SH-SY5Y (cell line): Measurements from ENCODE around the gene ZCCHC14.

Experiments used
- GATA2 ChIP-seq: IDR thresholded peaks from 2 replicates; pipeline ENCODE4 v1.6.1; 2011; ENCODE audit warnings: mild to moderate bottlenecking, low read depth, low read length
- GATA3 ChIP-seq: IDR thresholded peaks from 2 replicates; pipeline ENCODE4 v1.6.1; 2011; ENCODE audit warnings: low read depth, mild to moderate bottlenecking, low read length, moderate library complexity

DNA sequence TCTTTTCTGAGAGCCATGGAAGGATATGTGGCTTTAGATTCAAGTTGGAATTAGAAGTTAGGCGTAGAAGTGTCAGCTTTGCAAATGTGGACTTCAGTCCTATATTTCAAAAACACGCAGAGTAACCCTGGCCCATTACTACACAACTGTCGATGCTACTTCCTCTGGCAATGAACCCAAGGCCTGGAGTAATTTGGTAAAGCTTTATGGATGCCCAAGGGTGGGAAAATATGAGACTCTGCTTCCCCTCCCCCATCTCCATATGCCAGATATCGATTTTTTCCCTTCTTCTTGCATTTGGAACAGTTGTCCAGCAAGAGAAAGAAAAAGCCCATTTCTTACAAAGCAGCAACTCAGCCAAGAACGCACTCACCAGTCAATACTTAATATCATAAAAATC lies 103.6 kb downstream of the ZCCHC14 start:
- TF ChIP-seq GATA3 (no peak), GATA2 (no peak)
